Gastrocnemius medialis (tissue), 4 donors: ENCODE results near the gene SPINK8. TPM values are rescaled to one million over a fixed set of nuclear protein-coding genes. Genes with fewer than 3 reads are reported as not detected.
"Not testable (repeated sequence)": the region's sequence is repeated elsewhere in the genome, so short reads cannot be mapped to it uniquely, and the experiment has no call there.

Experiments
- ATAC-seq, 2 donors: fragments of 150-250 bp; one replicate each; pipeline ENCODE4 v1.9.1; 2016
- DNase-seq, 2 donors: peaks; one replicate each; pipeline ENCODE4 v3.0.0-alpha.2; 2019
- H3K27ac ChIP-seq, 4 donors: fragments of 200-600 bp; sonication (generic); 1 replicate in 1 of 4; 2 replicates in 3 of 4; pipeline ENCODE4 v1.5.1; 2016 to 2018; ENCODE audit warnings: mild to moderate bottlenecking in 2 of 4, moderate library complexity in 1 of 4
- H3K27me3 ChIP-seq, 3 donors: fragments of 200-600 bp; sonication (generic) in 2 of 3; 1 replicate in 1 of 3; 2 replicates in 2 of 3; pipeline versions ENCODE4 v1.5.1 to v1.6.0; 2016 to 2019; ENCODE audit warnings: mild to moderate bottlenecking in 1 of 3, moderate library complexity in 1 of 3
- H3K36me3 ChIP-seq, 2 donors: fragments of 200-600 bp; sonication (generic) in 1 of 2; one replicate each; pipeline ENCODE4 v1.5.1; 2017 to 2018
- H3K4me1 ChIP-seq, 2 donors: fragments of 200-600 bp; sonication (generic) in 1 of 2; one replicate each; pipeline ENCODE4 v1.5.1; 2016 to 2017; ENCODE audit warnings: mild to moderate bottlenecking in 2 of 2
- H3K4me3 ChIP-seq, 4 donors: fragments of 200-600 bp; sonication (generic) in 3 of 4; 1 replicate in 1 of 4; 2 replicates in 3 of 4; pipeline ENCODE4 v1.5.1; 2016 to 2019; ENCODE audit warnings: mild to moderate bottlenecking in 2 of 4
- H3K9me3 ChIP-seq, 3 donors: fragments of 200-600 bp; sonication (generic) in 2 of 3; 1 replicate in 1 of 3; 2 replicates in 2 of 3; pipeline ENCODE4 v1.5.1; 2016 to 2019
- CTCF ChIP-seq, 5 experiments: fragments of 450-650 bp in 3 of 5; fragments of 200-600 bp in 2 of 5; sonication (generic) in 2 of 5; IDR thresholded peaks in 4 of 5; conservative IDR thresholded peaks in 1 of 5; 1 replicate in 4 of 5; 2 replicates in 1 of 5; pipeline ENCODE4 v1.5.1; 2016 to 2019; ENCODE audit warnings: antibody characterized with exemption in 5 of 5, mild to moderate bottlenecking in 3 of 5, moderate library complexity in 3 of 5
- POLR2A ChIP-seq, 2 donors: fragments of 450-650 bp; IDR thresholded peaks; one replicate each; pipeline ENCODE4 v1.6.1; 2017; ENCODE audit warnings: antibody characterized with exemption in 2 of 2, mild to moderate bottlenecking in 2 of 2, moderate library complexity in 2 of 2
- in situ Hi-C, 4 donors: fragments of 200-750 bp; cut with MboI; loops; one replicate each; pipeline versions ENCODE4 v1.15.0 to v1.8.0; 2017; ENCODE audit warnings: low sequenced_read_pairs in 4 of 4
- intact Hi-C: fragments of 100-400 bp; cut with DNase I; formaldehyde crosslinking; loops from one replicate; pipeline ENCODE4 v1.15.1; 2023; ENCODE audit warnings: low total_unique reads
- total RNA-seq, 4 donors: library from RNA; depleted of rRNA; stranded (reverse); fragments of >200 nt; gene quantifications; one replicate each; pipeline versions ENCODE4 v1.1.0 to v1.2.3, GENCODE V29; 2016

The SPINK8 gene
- total RNA-seq, 4 donors from 2014 or later: not detected

DNA sequence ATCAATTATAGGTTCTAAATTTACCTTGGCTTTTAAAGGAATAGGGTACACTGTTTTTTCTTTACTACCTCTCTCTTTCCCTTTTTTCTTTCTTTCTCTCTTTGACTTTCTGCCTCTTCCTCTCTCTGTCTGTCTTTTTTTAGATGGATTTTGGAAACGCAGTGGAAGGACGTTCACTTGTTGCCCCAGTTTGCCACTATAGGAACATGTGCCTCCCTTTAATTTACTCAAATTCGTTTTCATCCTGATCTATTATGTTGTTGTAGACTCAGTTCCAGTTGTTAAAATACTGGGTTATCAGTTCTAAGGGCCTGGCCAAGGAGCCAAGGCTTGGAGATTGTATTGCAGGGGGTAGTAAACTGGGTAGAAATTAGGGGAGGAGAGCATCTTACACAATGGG, 1.1 kb upstream of the SPINK8 start:
- TF ChIP-seq POLR2A (IDR thresholded peaks at IDR 0.05) (no peak), CTCF (IDR thresholded peaks at IDR 0.05 in 4 of 5, conservative IDR thresholded peaks at IDR 0.05 in 1 of 5) (no peak)
- no peaks in the 10 kb centered on the region for H3K4me1 ChIP-seq
- H3K27me3 ChIP-seq: no peaks in the 10 kb centered on the region
- ATAC-seq (no peak), DNase-seq (no peak)
- H3K9me3 ChIP-seq: no peaks in the 10 kb centered on the region
- H3K27ac ChIP-seq: no peak overlapping the region
- intact Hi-C loops (no loop called here), in situ Hi-C loops (no loop called here)
- no peak overlapping the region for H3K4me3 ChIP-seq
- H3K36me3 ChIP-seq: no peaks in the 10 kb centered on the region

GRCh38 chr3:48331706-48332435, 1.6 kb downstream of the SPINK8 start:
- ATAC-seq, H3K36me3 ChIP-seq, H3K4me1 ChIP-seq, intact Hi-C loops, H3K27me3 ChIP-seq, H3K27ac ChIP-seq, in situ Hi-C loops, DNase-seq, H3K4me3 ChIP-seq, H3K9me3 ChIP-seq: not testable (repeated sequence)

DNA sequence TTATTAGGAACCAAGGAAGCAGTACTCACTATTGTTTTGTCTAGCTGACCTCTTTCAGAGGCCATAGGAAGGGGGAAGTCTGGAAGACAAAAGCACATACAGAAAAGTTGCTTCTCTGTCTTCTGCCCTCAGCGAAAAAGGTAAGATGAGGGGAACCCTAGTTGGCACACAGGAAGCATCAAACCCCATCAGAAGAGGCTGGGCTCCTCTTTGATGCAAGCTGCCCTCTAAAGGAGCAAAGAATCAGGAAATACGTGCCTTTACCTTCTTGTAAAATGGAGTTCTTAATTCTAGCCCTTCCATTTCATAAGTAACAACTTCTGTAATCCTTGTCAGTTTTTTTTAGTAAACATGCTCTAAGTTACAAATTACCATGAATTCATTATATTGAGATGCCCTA, 12.5 kb downstream of the SPINK8 start:
- no peaks in the 10 kb centered on the region for H3K4me1 ChIP-seq
- intact Hi-C loops: no loop called here
- DNase-seq (no peak), ATAC-seq (no peak)
- H3K9me3 ChIP-seq: no peaks in the 10 kb centered on the region
- no peaks in the 10 kb centered on the region for H3K36me3 ChIP-seq
- no peaks in the 10 kb centered on the region for H3K27me3 ChIP-seq
- in situ Hi-C loops: no loop called here
- no peak for TF ChIP-seq CTCF (IDR thresholded peaks at IDR 0.05 in 4 of 5, conservative IDR thresholded peaks at IDR 0.05 in 1 of 5)
- no peak for TF ChIP-seq POLR2A (IDR thresholded peaks at IDR 0.05)
- no peak overlapping the region for H3K4me3 ChIP-seq
- no peak overlapping the region for H3K27ac ChIP-seq

DNA sequence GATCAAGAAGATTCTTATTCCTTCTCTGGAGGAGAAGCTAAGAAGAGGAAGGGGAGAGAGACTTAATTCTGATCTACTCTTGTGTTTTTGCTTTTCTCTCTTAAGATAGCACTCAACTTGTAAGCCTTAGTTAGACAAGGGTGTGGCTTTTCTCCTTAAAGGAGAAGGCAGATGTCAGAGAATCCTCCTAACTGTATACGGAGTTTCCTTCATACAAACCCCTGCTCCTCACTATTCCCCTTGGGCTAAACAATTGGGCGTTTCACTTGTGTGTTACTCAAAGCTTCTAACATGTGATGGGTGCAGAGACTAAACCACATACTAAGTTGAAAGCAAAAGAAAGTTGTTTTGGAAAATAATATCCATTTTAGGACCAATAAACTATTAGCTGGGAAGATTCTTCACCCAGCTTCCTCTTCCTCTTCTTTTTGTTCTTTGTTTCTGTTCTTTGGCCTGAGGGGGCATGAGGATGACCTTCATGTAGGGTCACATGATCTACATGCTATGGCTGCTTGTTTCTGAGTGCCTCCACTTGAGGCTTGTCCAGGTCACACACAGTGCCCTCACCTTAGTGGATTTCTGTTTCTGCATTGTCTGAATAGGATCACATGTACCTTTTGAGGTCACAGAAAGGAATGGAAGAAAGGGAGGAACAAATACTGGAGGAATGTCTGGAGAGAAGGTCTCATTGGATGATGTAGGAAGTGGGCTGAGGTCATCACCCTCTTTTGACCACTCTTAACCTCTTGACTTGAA, 14.6 kb downstream of the SPINK8 start:
- intact Hi-C loops (no loop called here), in situ Hi-C loops (no loop called here)
- H3K36me3 ChIP-seq: no peaks in the 10 kb centered on the region
- no peak overlapping the region for H3K27ac ChIP-seq
- H3K4me3 ChIP-seq: no peak overlapping the region
- no peaks in the 10 kb centered on the region for H3K4me1 ChIP-seq
- no peak for DNase-seq
- ATAC-seq: no peak
- no peak for TF ChIP-seq CTCF (IDR thresholded peaks at IDR 0.05 in 4 of 5, conservative IDR thresholded peaks at IDR 0.05 in 1 of 5)
- TF ChIP-seq POLR2A (IDR thresholded peaks at IDR 0.05): no peak
- no peaks in the 10 kb centered on the region for H3K27me3 ChIP-seq
- H3K9me3 ChIP-seq: peaks cover 0 to 6% (median 0%) of the 10 kb centered on the region in 3 donors

DNA sequence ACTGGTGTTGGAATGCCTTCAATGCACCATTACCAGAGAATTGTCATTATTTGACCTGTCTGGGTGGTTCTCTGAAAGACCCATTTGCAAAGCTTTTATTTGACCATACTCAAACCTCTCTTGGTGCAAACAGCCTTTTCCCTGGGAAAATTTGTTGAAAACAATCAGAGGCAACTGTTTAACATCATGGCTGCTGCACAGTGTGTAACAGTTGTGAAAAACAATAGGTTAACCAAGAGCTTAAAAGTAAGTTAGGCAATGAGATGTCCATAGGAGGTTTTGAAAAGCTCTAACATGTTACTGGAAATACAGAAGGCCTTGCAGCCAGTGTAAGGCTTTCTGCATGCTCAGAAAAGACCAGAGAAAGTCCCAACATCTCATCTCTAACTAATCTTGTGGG, 18.9 kb downstream of the SPINK8 start:
- H3K27me3 ChIP-seq: no peaks in the 10 kb centered on the region
- DNase-seq (no peak), ATAC-seq (no peak)
- TF ChIP-seq POLR2A (IDR thresholded peaks at IDR 0.05) (no peak), CTCF (IDR thresholded peaks at IDR 0.05 in 4 of 5, conservative IDR thresholded peaks at IDR 0.05 in 1 of 5) (no peak)
- H3K36me3 ChIP-seq: no peaks in the 10 kb centered on the region
- intact Hi-C loops: no loop called here
- in situ Hi-C loops: no loop called here
- no peaks in the 10 kb centered on the region for H3K4me1 ChIP-seq
- H3K9me3 ChIP-seq: peaks cover 0 to 6% (median 0%) of the 10 kb centered on the region in 3 donors
- no peak overlapping the region for H3K27ac ChIP-seq
- H3K4me3 ChIP-seq: no peak overlapping the region
